ENCODE measurements around the gene AFF3.
A peak's percentile ranks its signal among the peaks of the same experiment; 100 is the strongest.

The AFF3 gene

DNA sequence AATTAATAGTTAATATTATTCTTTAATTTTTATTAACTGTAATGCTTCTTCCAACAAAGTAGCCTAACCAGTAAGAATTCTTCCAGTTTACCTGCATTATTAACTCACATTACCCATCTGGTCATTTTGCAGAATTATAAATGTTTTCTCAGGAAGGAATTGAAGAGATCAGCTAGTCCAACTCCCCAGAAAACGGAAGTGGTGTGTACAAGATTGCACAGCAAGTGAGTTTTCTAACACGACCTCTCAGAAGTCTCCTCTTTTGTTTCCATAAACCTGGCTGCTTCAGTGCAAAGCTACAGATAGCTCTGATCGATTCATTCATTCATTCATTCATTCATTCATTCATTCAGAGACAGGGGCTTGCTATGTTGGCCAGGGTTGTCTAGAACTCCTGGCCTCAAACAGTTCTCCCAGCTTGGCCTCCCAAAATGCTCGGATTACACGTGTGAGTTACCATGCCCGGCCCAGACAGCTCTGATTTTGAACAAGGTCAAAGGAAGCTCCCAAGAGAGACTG lies 523.8 kb downstream of the AFF3 start:
- peak; percentile 3 for DNase-seq

DNA sequence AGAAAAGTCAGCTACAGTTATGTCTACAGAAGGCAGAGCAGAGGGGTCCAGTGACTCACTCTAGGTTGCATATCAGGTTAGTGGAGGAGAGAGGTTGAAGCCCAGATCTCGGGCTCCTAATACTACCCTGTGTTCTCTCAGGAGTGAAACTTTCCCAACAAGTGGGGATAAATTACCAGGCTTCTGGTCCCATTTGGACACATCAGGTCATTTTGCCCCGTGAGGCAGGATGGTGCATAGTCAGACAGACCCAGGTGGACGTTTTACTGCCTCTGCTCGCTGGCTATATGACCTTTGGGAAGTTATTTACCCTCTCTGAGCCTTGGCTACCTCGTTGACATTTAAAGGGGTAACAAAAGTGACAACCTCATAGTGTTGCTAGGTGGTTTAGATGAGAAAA lies 524.6 kb downstream of the AFF3 start:
- DNase-seq, result peak; percentile 3

DNA sequence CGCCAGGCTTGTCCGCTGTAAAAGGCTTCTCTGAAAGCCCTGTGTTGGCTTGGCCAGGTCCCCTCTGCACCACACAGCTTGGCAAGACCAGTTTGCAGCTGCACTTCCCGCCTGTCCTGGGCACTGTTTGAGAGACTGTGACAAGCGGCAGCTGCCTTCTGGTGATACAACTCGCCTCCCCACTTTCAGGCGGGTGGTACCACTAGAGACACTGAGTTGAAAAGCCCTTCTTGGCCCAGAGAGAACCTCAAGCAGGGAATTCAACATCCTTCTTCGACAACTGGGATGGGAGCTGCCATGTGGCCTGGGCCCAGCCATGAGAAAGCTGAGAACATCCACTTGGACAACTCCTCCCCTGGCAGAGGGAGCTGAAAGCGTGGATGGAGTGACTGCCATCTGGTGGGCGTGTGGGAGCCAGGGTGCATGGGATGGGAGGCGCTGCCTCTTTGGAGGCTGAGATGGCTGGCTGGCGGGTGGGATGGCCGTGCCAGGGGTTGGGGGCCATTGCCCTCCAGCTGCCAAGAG lies 527.1 kb downstream of the AFF3 start:
- DNase-seq, result peak; percentile 13

DNA sequence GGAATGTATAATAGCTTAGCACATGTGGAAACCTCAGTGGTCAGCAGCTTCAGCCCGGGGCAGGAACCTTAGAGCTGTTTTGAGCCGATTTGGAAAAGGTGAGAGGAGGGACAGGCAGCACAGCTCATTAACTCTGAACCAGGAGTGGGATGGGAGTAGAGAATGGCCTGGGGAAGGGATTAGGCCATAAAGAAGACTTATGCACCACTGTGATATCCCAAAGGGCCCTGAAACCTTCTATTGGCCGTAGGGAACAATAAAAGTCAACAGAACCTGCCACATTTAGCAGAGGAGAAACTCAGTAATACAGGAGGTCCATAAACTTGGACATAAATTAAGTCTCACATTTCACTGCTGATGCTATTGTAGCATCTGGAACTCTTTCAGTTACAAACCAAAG lies 528.4 kb downstream of the AFF3 start:
- no peak for DNase-seq

DNA sequence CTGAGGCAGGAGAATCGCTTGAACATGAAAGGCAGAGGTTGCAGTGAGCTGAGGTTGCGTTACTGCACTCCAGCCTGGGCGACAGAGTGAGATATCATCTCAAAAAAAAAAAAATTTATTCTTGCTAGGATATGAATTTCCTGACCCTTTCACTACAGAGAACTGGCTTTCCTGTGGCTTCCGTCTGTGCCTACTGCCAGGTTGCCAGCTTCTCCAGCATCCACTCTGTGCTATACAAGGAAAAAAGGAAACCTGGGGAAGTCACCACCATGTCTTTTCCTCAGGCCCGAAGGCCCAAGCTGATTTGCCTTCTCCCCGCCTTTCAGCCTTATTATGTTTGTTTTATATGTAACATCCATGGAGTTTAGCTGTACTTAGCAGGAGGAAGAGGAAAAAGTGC lies 530.6 kb downstream of the AFF3 start:
- DNase-seq, result no peak

DNA sequence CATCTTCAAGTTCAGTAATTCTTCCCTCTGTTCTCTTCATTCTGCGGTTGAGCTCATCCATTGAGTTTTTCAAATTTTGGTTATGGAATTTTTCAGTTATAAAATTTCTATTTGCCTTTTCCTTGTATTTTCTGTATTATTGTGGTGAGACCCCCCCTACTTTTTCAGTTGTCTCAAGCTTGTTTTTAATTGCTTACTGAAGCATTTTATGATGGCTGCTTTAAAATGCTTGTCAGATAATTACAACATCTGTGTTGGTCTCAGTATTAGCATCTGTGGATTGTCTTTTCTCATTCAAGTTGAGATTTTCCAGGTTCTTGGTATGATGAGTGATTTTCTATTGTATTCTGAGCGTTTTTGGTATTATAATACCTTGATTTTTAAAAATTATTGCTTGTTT lies 531.4 kb downstream of the AFF3 start:
- no peak for DNase-seq

DNA sequence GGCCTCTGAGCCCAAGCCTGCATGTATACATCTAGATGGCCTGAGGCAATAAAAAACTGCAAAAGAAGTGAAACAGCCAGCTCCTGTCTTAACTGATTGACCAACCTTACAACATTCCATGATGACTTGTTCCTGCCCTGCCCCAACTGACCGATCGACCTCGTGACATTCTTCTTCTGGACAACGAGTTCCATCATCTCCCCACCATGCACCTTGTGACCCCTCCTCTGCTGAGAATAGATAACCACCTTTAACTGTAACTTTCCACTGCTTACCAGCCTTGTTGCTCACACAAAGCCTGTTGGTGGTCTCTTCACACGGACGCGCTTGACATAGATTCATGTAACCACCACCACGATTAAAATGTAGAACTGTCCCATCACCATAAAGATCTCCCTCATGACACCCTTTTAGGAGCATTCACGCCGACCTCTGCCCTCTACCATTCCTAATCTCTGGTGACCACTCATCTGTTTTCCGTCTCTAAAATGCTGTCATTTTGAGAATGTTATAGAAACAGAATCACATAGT lies 532.5 kb downstream of the AFF3 start:
- no peak for DNase-seq

DNA sequence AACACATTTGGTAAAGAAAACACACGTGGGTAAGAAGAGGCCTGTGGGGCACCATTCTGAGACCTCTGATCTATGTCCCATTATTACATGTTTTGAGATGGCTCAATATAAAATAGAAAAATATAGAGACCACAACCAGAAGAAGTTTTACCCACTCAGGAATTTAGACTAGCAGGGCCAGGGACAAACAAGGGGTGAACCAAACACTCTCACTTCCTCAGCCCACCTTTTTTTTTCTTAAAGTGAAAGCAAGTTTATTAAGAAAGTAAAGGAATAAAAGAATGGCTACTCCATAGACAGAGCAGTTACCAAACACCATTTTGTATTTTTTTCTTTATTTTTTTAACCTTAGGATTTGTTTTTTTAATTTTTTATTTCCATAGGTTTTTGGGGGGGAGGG lies 533.5 kb downstream of the AFF3 start:
- no peak for DNase-seq

DNA sequence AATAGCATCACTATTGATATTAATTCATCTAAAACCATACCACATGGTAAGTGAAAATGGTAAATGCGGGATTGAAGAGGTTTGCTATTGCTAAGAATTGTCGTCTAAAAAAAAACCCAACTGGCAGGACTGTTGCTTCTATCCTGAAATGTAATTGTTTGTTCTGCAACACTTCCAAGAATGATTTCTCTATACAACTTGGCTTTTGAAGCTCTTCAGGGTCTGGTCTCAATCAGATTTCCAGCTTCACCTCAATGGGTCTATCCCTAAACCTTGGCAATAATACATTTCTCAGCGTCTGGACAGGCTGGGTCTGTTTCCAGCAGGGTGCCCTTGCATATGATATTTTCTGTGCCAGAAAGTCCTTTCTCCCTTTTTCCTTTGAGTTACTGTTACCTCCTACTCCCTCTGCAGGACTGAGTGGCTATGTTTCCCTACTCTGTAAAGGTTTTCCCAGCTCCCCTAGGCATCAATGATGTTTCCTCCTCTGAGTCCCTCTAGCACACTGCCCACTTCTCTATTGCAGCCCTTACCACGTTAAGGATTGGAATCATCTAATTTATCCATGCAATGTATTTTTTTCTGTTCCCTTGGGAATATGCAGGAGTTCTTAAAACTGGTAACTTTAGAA lies 534.4 kb downstream of the AFF3 start:
- DNase-seq, result no peak

DNA sequence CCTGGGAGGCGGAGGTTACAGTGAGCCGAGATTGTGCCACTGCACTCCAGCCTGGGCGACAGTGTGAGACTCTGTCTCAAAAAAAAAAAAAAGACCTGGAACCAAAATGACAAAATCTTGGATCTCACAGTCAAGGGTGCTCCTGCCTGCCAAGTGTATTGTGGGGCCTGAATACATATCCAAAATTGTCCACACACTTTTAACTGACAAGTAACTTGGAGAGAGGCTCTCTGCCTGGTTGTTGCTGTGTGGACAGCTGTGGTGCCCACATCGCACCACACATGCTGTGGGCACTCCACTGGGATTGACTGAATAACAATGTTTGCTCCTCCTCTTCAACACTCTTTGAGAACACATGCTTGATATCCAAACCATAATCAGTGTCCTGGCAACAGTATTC lies 534.9 kb downstream of the AFF3 start:
- DNase-seq, result no peak

DNA sequence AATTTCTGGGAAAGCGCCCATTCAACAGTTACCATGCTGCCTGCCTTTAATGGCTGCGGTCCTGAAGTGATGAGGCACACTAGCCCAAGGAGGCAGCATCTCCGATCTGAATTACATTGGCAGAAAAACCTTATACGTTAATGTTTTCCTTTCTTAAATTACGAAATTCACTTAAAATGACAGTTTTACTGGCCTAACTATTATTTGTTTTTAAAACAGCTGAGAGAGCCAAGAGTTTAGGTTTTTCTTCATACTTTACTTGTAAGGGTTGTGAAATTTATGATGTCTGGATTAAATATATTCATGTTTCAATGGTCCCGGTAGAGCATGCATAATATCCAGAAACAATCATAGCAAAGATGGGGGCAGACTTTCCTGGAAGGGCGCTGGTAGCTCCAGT lies 537.4 kb downstream of the AFF3 start:
- no peak for DNase-seq

DNA sequence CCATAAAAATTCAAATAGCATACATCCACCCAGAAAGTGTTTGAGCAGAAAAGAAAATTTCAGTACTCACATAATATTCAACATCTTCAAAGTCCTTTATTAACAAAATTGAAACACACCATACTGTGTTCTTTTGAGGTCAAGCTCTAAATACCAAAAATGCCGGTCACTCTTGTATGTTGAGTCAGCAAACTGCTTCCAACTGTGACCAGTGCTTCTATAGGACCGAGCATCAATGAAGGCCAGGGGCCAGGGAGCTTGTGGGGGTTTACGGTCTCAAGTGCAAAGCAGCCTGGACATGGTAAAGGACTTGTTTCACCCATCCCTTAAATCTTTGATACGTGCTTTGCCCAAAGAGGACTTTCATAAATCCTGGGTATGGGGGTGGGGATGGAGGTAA lies 539.9 kb downstream of the AFF3 start:
- no peak for DNase-seq

DNA sequence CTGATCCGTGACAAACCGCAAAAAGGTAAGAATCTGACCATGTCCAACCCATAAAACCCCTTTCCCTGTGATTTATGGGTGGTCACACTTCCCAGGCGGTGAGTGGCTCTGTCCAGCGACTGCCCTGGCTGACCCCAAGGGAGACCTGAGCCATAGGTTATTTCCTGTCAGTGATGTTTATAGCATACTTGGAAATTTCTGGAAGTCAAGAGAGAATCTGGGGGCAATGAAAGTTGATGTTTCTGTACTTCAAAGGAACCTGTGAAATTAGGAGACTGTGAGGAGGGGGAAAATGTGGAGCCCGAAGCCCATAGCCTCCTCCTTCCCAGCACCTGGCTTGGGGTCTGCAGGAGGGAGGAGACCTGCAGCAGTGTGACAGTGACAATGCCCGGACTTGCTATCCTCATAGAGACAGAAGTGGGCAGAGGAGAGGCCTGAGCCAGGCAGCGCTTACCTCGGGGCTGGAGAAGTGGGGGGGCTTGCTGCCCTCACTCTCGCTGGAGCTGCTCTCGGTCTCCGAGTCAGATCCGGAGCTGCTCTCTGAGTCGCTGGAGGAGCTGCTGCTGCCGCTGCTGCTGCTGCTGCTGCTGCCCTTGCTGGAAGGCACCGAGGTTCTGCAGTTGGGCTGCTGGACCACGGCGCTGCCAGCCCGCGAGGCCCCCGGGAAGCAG lies 541.3 kb downstream of the AFF3 start:
- DNase-seq, result no peak

DNA sequence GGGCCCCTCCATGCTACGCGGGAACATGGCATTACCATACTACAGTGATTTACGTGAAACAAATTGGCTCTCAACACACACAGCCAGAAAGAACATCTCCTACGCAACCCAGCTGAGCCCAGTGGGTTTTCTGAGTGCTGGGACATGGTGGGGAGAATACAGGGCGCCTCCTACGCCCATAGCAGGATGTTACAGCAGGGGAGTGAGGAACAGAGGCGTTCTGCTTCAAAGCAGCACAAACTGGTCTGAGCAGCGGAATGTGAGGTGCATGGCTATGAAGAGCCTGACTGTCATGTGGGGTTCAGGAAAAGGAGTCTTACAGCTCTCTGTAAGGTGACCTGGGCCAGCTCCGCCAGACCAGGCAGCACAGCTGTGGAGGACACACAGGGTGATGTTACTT lies 543.9 kb downstream of the AFF3 start:
- no peak for DNase-seq

DNA sequence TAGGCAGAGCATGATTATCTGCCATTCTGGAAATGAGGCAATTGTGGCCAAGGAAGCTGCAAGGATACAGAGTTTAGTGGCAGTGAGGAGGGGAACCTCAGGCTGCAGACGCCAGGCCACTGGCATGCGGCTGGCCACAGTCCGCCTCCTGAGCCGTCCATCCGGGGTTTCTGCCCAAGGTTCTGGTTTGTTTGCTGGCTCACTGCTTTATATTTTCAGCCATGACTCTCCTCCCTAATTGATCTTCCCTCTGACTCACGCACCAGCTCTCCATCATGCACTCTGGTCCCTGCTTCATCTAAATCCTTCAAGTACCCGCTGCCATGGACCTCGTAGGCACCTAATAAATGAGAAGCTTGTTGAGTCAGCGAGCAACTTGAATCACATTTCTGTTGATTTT lies 544.8 kb downstream of the AFF3 start:
- no peak for DNase-seq

DNA sequence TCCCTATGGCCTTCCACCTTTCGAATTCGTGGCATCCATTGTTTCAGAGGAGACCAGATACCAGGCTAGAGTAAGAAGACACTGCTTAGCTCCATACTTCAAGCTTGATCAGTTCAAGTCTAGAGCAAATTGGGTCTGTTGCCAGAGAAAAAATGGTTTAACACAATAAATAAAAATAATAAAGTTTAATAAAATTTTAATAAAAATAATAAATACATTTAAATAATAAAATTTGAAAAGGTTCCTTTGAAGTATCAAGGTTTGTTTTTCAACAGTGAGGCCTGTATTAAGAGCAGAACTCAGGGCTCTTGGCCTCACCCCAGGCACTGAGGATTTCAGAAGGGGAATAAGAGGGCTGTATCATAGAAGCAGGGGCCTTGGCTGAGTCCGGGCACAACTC lies 547.0 kb downstream of the AFF3 start:
- no peak for DNase-seq

DNA sequence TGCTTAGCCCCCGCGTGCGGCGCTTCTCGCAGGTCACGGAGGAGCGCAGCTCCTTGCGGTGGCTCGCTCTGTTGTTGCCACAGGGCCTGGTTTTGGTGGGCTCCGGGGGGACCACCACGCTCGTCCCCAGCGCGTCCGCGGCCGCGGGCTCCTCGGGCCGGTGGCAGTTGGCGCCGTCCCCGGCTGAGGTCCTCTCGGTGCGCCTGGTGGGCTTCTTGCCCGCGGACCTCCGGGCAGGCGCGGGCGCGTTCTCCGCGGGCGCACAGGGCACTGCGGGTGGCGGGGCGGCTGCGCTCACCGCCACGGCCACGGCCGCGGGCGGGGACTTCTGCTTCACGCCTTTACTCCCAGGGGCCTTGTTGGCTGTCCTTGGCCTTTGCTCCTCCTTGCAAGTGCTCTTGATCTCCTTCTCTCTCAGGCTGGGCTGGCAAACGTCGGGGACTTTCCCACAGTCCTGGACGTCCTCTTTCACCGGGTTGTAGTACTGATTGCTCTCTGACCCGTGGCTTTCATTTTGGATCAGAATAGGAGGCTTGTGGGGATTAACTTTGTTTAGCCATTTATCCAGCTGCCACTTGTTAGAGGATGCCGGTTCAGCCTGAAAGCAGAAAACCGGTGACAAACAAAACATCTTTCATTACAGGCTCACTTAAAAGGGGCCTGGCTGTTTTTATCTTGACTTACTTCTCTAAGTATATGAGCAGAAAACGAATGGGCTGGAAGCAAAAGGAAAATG lies 548.5 kb downstream of the AFF3 start:
- DNase-seq, result no peak

DNA sequence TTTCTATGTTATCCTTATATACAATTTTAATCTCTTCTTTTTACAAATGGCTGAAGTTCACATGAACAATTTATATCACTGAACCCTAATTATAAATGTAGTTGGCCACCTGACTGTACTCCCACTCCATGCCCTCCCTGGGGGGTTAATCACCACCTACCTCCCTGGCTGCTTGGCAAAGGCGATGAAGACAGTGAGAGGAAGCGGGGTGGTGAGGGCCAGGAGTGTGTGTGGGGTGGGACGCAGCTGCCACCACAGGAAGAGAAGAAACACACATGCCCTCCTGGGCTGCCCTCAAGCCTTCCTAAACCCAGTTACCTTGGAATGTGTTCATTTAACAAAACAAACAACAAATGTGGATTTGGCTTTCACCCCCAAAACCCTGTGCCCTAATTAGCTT lies 565.6 kb downstream of the AFF3 start:
- no peak for DNase-seq

DNA sequence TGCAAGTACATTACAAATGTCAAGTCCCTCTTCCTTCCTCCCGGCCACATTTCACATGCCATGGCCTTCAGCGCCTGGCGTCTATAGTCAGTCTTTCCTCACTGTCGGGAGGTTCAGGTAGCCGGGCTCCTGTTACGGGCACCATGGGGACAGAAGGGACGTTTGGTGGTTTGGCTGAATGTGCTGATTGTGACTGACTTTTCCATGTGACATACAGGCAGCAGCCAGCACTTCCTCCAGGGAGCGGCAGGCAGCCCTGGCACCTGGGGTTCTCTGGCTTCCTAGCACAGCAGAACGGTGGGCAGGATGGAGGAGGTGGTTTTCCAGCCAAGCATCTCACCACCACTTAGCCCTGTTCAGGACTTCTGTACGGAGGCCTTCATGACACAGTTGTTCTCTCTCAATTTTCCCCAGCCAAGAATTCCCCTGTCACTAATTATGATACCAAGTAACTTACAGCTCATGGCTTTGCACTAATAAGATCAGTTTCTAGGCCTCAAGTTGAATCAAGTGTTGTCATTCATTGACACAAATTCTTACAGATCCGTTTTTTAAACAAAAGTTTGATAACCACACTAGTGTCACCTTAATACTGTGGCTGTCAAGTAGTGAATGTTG lies 568.6 kb downstream of the AFF3 start:
- no peak for DNase-seq

DNA sequence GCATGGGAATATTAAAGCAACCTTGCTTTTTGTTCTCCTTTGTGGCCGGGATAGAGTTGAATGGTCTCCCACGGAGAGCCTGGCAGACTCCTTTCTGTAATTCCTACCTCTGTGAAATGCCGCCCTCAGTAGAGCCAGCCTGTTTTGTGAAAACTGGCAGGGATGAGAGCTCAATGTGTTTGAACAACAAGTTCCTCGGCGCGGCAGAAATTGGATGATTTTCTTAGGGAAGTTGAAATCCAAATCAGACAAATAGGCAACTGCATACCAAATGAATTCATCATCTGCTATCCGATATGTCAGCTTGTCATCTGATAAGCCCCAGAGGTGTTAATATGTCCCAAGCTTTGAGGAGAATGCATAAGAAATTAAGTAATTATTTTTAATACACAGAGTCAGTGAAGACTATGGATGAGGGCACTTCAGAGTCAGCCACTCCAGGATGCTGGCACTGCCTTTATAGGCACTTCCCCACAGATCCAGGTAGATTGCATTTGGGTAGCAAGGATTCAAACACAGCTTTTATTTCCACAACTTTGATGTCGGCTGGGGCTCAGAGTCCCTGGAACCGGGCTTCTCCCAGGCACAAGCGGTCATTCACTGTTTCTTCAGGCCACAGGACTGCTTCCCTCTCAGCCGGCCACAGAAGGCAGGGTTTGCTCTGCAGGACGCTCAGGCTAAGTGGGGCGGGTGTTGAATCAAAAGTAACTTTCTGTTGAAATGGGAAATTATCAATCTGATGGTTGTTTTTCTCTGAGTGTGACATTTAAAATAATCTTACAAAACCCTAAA lies 569.8 kb downstream of the AFF3 start:
- no peak for DNase-seq

DNA sequence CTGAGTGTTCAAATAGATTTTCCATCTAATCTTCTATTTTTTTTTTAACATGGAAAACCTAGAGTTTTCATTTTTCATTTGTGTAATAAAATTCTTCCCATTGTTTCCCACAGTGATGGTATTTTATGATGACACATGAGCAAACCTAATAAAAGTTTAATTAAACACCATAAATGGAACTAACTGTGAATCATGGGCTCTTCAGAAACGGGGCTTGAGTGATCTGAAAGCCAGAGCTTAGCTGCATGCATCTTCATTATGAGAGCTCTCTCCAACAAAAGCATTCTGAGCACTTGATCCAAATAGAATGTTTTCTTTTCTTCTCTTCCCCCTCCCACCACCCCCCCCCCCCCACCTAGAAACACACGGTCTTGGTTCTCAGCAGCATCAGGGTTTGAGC lies 570.4 kb downstream of the AFF3 start:
- DNase-seq, result no peak

DNA sequence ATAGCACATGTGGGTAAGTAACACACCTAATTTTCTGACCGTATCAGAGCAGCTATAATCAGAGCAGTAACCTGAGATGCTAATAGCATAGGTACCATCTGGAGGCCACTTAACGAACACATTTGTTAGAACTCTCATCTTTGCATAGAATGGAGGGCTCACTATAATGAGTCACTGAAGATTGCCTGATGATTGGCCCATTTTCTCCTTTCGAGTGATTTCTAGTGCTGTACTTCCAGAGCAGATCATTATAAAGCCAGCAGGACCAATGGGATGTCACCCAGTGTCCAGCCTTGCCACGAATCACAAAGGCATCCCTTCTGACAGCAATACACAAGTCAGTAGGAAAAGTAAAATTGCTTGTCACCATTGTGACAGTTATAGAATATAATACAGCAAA lies 570.9 kb downstream of the AFF3 start:
- DNase-seq, result no peak
